B cell (primary cell): ENCODE measurements around the gene FAM53B.

ENCODE experiments used
- CTCF ChIP-seq: fragments of 200-600 bp; IDR thresholded peaks from one replicate; pipeline ENCODE4 v1.8.0; 2022; ENCODE audit warnings: antibody characterized with exemption, mild to moderate bottlenecking
- EZH2 ChIP-seq: IDR thresholded peaks from 2 replicates; pipeline ENCODE4 v1.6.1; 2012; ENCODE audit warnings: borderline replicate concordance, low read depth, mild to moderate bottlenecking, moderate library complexity, low read length; ENCODE audit not compliant: insufficient read depth, poor library complexity, severe bottlenecking

- TF ChIP-seq CTCF (no peak), EZH2 (no peak)
These were observed 173.5 kb downstream of the FAM53B start for GRCh38 chr10:124570646-124571045.
